Right atrium auricular region (tissue), 2 donors: ENCODE data around the gene RAB25. TPM values are rescaled to one million over a fixed set of nuclear protein-coding genes. Genes with fewer than 3 reads are reported as not detected.

Experiments used
- DNase-seq: peaks from one replicate; pipeline ENCODE4 v3.0.0-alpha.2; 2019; ENCODE audit warnings: low spot score
- H3K27ac ChIP-seq, 2 donors: fragments of 200-600 bp; sonication (generic); 1 replicate in 1 of 2; 2 replicates in 1 of 2; pipeline ENCODE4 v1.5.1; 2016 to 2019
- H3K27me3 ChIP-seq, 2 donors: fragments of 200-600 bp; sonication (generic); one replicate each; pipeline versions ENCODE4 v1.5.1 to v1.6.0; 2017 to 2019
- H3K36me3 ChIP-seq: fragments of 200-600 bp; sonication (generic); one replicate; pipeline ENCODE4 v1.5.1; 2016
- H3K4me1 ChIP-seq, 2 donors: fragments of 200-600 bp; sonication (generic); one replicate each; pipeline versions ENCODE4 v1.5.1 to v1.6.0; 2017 to 2019
- H3K4me3 ChIP-seq, 2 donors: fragments of 200-600 bp; sonication (generic); 1 replicate in 1 of 2; 2 replicates in 1 of 2; pipeline ENCODE4 v1.5.1; 2017 to 2019; ENCODE audit warnings: mild to moderate bottlenecking in 1 of 2, moderate library complexity in 1 of 2
- H3K9me3 ChIP-seq, 2 donors: fragments of 200-600 bp; sonication (generic); one replicate each; pipeline ENCODE4 v1.5.1; 2019
- total RNA-seq, 2 donors: library from RNA; depleted of rRNA; stranded (reverse); fragments of >200 nt; gene quantifications; one replicate each; pipeline ENCODE4 v1.1.0, GENCODE V29; 2016
- TF ChIP-seq, protein P1 (sequence below), 2 donors: fragments of 200-600 bp; sonication (generic); IDR thresholded peaks; one replicate each; pipeline ENCODE4 v1.5.1; 2019; ENCODE audit warnings: antibody characterized with exemption in 2 of 2

RAB25 gene
- total RNA-seq, 2 donors from 2014 or later = 0.98 TPM; not detected in 1

- Histone ChIP-seq H3K27ac (no peak overlapping the region), H3K4me3 (no peak overlapping the region), H3K27me3 (no peaks in the 10 kb centered on the region), H3K4me1 (peaks cover 0 to 18% of the 10 kb centered on the region in 2 donors), H3K36me3 (no peaks in the 10 kb centered on the region), H3K9me3 (no peaks in the 10 kb centered on the region)
- TF ChIP-seq, protein P1, sequence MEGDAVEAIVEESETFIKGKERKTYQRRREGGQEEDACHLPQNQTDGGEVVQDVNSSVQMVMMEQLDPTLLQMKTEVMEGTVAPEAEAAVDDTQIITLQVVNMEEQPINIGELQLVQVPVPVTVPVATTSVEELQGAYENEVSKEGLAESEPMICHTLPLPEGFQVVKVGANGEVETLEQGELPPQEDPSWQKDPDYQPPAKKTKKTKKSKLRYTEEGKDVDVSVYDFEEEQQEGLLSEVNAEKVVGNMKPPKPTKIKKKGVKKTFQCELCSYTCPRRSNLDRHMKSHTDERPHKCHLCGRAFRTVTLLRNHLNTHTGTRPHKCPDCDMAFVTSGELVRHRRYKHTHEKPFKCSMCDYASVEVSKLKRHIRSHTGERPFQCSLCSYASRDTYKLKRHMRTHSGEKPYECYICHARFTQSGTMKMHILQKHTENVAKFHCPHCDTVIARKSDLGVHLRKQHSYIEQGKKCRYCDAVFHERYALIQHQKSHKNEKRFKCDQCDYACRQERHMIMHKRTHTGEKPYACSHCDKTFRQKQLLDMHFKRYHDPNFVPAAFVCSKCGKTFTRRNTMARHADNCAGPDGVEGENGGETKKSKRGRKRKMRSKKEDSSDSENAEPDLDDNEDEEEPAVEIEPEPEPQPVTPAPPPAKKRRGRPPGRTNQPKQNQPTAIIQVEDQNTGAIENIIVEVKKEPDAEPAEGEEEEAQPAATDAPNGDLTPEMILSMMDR (IDR thresholded peaks at IDR 0.05) = no peak
- DNase-seq = no peak
Observed at GRCh38 chr1:156073740-156074139, 12.8 kb downstream of the RAB25 start.

DNA sequence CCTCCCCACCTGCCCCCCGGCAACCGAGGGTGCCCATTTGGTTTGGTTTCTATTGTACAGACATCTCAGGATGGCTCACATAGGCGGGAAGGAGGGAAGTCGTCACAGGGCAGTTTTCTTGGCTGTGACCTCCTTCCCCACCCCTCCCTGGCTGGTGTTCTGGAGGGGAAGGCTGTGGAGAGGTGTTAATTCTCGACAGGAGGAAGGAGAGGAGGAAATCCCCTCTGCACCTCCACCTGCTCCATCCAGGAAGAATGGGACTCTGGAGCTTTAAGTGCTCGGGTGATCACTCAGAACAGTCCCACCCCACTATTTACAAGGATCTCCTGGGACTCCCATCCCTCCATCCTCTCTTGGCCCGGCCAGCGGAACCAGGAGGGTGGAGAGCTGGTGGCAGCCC lies 13.7 kb downstream of the RAB25 start:
- Histone ChIP-seq H3K9me3 (no peaks in the 10 kb centered on the region), H3K36me3 (no peaks in the 10 kb centered on the region), H3K27me3 (no peaks in the 10 kb centered on the region), H3K27ac (no peak overlapping the region), H3K4me3 (no peak overlapping the region), H3K4me1 (peaks cover 0 to 18% of the 10 kb centered on the region in 2 donors)
- no peak for DNase-seq
- TF ChIP-seq, protein P1 (IDR thresholded peaks at IDR 0.05) = no peak

GRCh38 chr1:156075162-156075561 lies 14.2 kb downstream of the RAB25 start:
- H3K27ac ChIP-seq = no peak overlapping the region
- DNase-seq = no peak
- no peaks in the 10 kb centered on the region for H3K36me3 ChIP-seq
- peaks cover 0 to 18% of the 10 kb centered on the region in 2 donors for H3K4me1 ChIP-seq
- no peaks in the 10 kb centered on the region for H3K9me3 ChIP-seq
- H3K27me3 ChIP-seq = no peaks in the 10 kb centered on the region
- no peak overlapping the region for H3K4me3 ChIP-seq
- TF ChIP-seq, protein P1 (IDR thresholded peaks at IDR 0.05) = no peak

DNA sequence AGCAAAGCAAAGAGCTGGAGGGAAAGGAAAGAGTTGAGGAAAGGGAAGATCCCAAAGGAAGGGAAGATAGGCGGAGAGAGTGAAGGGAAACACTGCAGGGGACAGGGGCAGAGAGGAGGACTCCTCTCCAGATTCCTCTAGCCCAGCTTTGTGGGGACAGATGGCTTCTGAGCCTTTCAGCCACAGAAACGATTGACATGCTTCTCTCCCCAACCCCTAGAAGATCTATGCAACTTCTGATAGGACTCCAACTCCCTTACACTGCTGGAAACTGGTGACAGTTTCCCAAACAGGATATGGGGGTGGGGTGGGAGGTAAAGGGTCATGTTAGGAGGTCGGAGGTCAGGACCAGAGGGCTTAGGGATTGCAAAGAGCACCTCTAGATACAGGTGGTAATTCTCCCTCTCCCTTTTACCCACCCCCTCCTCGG lies 14.8 kb downstream of the RAB25 start:
- H3K27ac ChIP-seq = no peak overlapping the region
- no peaks in the 10 kb centered on the region for H3K9me3 ChIP-seq
- no peaks in the 10 kb centered on the region for H3K36me3 ChIP-seq
- no peak for DNase-seq
- peaks cover 0 to 18% of the 10 kb centered on the region in 2 donors for H3K4me1 ChIP-seq
- TF ChIP-seq, protein P1 (IDR thresholded peaks at IDR 0.05) = no peak
- no peaks in the 10 kb centered on the region for H3K27me3 ChIP-seq
- H3K4me3 ChIP-seq = peak overlapping the region in 1 of 2 donors; percentile 51

DNA sequence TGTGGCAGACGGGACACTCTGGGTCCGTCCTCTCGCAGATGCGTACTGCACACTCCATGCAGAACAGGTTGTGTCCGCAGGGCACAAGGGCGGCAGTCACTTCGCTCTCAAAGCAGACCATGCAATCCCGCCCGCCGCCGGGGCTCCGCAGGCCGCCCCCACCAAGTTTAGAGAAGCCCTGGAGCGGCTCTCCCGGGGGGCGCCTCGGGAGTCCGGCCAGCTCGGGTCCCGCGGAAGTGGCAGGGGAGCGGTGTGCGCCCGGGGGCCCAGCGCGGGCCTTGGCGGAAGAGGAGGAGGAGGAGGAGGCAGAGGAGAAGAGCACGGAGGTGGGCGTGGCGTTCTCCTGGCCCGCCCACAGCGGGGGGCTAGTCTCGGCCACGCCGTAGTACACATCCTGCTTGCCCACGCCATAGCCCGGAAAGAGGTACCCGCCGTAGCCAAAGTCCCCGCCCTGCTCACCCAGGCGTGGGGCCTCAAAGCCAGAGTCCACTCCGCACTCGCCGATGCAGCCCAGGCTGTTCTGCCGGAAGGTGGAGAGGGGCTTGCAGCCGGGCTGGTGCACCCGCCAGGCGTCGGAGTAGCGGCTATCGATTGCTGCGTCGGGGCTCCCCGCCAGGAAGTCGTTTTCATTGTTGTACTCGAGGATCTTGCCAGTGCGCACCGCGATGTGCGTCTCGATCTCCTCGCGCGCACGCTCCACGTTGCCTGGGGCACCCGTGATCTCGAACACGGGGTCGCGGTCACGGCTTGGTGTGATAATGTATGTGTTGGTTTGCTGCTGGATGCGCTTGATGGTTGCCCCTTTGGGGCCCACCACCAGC lies 15.9 kb downstream of the RAB25 start:
- H3K27ac ChIP-seq = no peak overlapping the region
- no peaks in the 10 kb centered on the region for H3K36me3 ChIP-seq
- H3K4me3 ChIP-seq = peak overlapping the region; percentile 39 to 51
- H3K9me3 ChIP-seq = no peaks in the 10 kb centered on the region
- no peaks in the 10 kb centered on the region for H3K27me3 ChIP-seq
- TF ChIP-seq, protein P1 (IDR thresholded peaks at IDR 0.05) = no peak
- no peak for DNase-seq
- peaks cover 0 to 26% of the 10 kb centered on the region in 2 donors for H3K4me1 ChIP-seq
